Stimulated activated naive CD8-positive, alpha-beta T cell treated with anti-CD3 and anti-CD28 coated beads, Interleukin-15, amount 100 ng/mL, for 72 hours (primary cell): ENCODE results near the gene TFAP2E.
A peak's percentile ranks its signal among the peaks of the same experiment; 100 is the strongest.
"Not testable (repeated sequence)": the region's sequence is repeated elsewhere in the genome, so short reads cannot be mapped to it uniquely, and the experiment has no call there.

Experiments
- ATAC-seq: fragments of 150-1000 bp; cut with Tn5 transposase; 2 replicates; pipeline ENCODE4 v1.10.0; 2021; ENCODE audit warnings: mild to moderate bottlenecking, moderate library complexity
- DNase-seq, 2 donors: peaks; one replicate each; pipeline ENCODE4 v3.0.0; 2021 to 2022
- H3K27ac Mint-ChIP-seq, 2 donors: one replicate each; pipeline ENCODE4 v1.8.0; 2022; ENCODE audit warnings: mild to moderate bottlenecking in 2 of 2, mixed read lengths in 2 of 2, moderate library complexity in 2 of 2
- H3K27me3 Mint-ChIP-seq: one replicate; pipeline ENCODE4 v1.8.0; 2022; ENCODE audit warnings: mixed read lengths
- H3K4me1 Mint-ChIP-seq: one replicate; pipeline ENCODE4 v1.8.0; 2022; ENCODE audit warnings: mild to moderate bottlenecking, mixed read lengths
- H3K4me3 Mint-ChIP-seq, 2 donors: one replicate each; pipeline ENCODE4 v1.8.0; 2022; ENCODE audit warnings: mild to moderate bottlenecking in 2 of 2, mixed read lengths in 2 of 2, moderate library complexity in 1 of 2
- H3K9me3 Mint-ChIP-seq, 2 donors: one replicate each; pipeline ENCODE4 v1.8.0; 2022; ENCODE audit warnings: mixed read lengths in 2 of 2

The TFAP2E gene

DNA sequence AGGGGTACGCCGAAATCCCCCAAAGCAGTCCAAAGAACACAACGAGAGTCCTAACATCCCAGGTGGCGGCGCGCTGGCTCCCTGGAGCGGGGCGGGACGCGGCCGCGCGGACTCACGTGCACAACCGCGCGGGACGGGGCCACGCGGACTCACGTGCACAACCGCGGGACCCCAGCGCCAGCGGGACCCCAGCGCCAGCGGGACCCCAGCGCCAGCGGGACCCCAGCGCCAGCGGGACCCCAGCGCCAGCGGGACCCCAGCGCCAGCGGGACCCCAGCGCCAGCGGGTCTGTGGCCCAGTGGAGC, 3.6 kb downstream of the TFAP2E start:
- H3K9me3 Mint-ChIP-seq, ATAC-seq, DNase-seq: not testable (repeated sequence)
- H3K27ac Mint-ChIP-seq: peak overlapping the region; percentile 80 to 91
- peaks cover 28% of the 10 kb centered on the region for H3K4me1 Mint-ChIP-seq
- peak overlapping the region; percentile 87 to 94 for H3K4me3 Mint-ChIP-seq
- peaks cover 41% of the 10 kb centered on the region for H3K27me3 Mint-ChIP-seq

- peak; percentile 90 for ATAC-seq
- H3K27me3 Mint-ChIP-seq: peaks cover 35% of the 10 kb centered on the region
- peak; percentile 68 to 79 for DNase-seq
Observed at GRCh38 chr1:35577071-35577998, 4.2 kb downstream of the TFAP2E start.

DNA sequence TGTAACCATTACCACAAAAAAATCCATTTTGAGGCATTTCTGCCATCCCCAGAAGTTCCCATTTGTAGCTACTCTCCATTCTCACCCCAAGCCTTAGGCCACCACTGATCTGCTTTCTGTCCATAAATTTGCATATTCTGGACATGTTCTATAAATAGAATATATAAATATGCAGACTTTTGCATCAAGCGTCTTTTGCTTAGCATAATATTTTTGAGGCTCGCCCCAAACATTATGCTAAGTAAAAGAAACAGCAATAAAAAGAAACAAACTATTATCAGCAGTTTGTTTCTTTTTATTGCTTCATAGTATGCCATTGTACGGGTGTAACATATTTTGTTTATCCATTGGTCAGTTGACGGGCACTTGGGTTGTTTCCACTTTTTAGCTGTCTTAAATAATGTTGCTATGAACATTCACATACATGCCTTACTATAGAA, 7.9 kb downstream of the TFAP2E start:
- no peak for DNase-seq
- H3K4me1 Mint-ChIP-seq: peaks cover 24% of the 10 kb centered on the region
- no peaks in the 10 kb centered on the region for H3K9me3 Mint-ChIP-seq
- no peak for ATAC-seq
- H3K27ac Mint-ChIP-seq: no peak overlapping the region
- no peak overlapping the region for H3K4me3 Mint-ChIP-seq
- H3K27me3 Mint-ChIP-seq: peaks cover 15% of the 10 kb centered on the region

More at GRCh38 chr1:35577071-35577998, 4.2 kb downstream of the TFAP2E start:
- Mint-ChIP-seq H3K4me1 (peaks cover 28% of the 10 kb centered on the region), H3K4me3 (peak overlapping the region; percentile 87 to 94), H3K27ac (peak overlapping the region; percentile 97), H3K9me3 (no peaks in the 10 kb centered on the region)

DNA sequence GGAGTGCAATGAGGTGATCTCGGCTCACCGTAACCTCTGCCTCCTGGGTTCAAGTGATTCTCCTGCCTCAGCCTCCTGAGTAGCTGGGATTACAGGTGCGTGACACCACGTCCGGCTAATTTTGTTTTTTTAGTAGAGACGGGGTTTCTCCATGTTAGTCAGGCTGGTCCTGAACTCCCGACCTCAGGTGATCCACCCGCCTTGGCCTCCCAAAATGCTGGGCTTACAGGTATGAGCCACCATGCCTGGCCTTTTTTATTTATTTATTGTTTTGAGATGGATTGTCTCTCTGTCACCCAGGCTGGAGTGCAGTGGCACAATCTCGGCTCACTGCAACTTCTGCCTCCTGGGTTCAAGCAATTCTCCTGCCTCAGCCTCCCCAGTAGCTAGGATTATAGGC, 8.5 kb downstream of the TFAP2E start:
- H3K9me3 Mint-ChIP-seq, H3K4me3 Mint-ChIP-seq, H3K27ac Mint-ChIP-seq, ATAC-seq, H3K27me3 Mint-ChIP-seq, DNase-seq: not testable (repeated sequence)
- H3K4me1 Mint-ChIP-seq: peaks cover 18% of the 10 kb centered on the region

GRCh38 chr1:35585281-35585680, 12.2 kb downstream of the TFAP2E start:
- Mint-ChIP-seq H3K4me3 (no peak overlapping the region), H3K27me3 (no peaks in the 10 kb centered on the region), H3K27ac (no peak overlapping the region), H3K9me3 (no peaks in the 10 kb centered on the region), H3K4me1 (no peaks in the 10 kb centered on the region)
- ATAC-seq: no peak
- DNase-seq: no peak

- not testable (repeated sequence) for H3K9me3 Mint-ChIP-seq, H3K4me1 Mint-ChIP-seq, DNase-seq, ATAC-seq, H3K27me3 Mint-ChIP-seq, H3K4me3 Mint-ChIP-seq, H3K27ac Mint-ChIP-seq
Observed at GRCh38 chr1:35585805-35586204, 12.7 kb downstream of the TFAP2E start.

- H3K9me3 Mint-ChIP-seq: no peaks in the 10 kb centered on the region
- H3K4me1 Mint-ChIP-seq: no peaks in the 10 kb centered on the region
- DNase-seq (no peak), ATAC-seq (no peak)
- H3K27ac Mint-ChIP-seq: peak overlapping the region in 1 of 2 donors; percentile 63
- no peaks in the 10 kb centered on the region for H3K27me3 Mint-ChIP-seq
- H3K4me3 Mint-ChIP-seq: no peak overlapping the region
Observed at GRCh38 chr1:35586808-35587207, 13.7 kb downstream of the TFAP2E start.

GRCh38 chr1:35587736-35588135, 14.6 kb downstream of the TFAP2E start:
- Mint-ChIP-seq H3K9me3 (no peaks in the 10 kb centered on the region), H3K27me3 (no peaks in the 10 kb centered on the region), H3K4me3 (no peak overlapping the region), H3K27ac (no peak overlapping the region), H3K4me1 (no peaks in the 10 kb centered on the region)
- no peak for ATAC-seq
- no peak for DNase-seq

- Mint-ChIP-seq H3K4me1 (no peaks in the 10 kb centered on the region), H3K27me3 (no peaks in the 10 kb centered on the region), H3K9me3 (no peaks in the 10 kb centered on the region), H3K27ac (no peak overlapping the region), H3K4me3 (no peak overlapping the region)
- ATAC-seq (no peak), DNase-seq (no peak)
Observed at GRCh38 chr1:35588197-35588910, 15.2 kb downstream of the TFAP2E start.

GRCh38 chr1:35589516-35590427, 16.7 kb downstream of the TFAP2E start:
- no peak for ATAC-seq
- DNase-seq: peak in 1 of 2 donors; percentile 3
- Mint-ChIP-seq H3K27ac (peak overlapping the region in 1 of 2 donors; percentile 10), H3K27me3 (no peaks in the 10 kb centered on the region), H3K9me3 (no peaks in the 10 kb centered on the region), H3K4me1 (no peaks in the 10 kb centered on the region), H3K4me3 (no peak overlapping the region)

DNA sequence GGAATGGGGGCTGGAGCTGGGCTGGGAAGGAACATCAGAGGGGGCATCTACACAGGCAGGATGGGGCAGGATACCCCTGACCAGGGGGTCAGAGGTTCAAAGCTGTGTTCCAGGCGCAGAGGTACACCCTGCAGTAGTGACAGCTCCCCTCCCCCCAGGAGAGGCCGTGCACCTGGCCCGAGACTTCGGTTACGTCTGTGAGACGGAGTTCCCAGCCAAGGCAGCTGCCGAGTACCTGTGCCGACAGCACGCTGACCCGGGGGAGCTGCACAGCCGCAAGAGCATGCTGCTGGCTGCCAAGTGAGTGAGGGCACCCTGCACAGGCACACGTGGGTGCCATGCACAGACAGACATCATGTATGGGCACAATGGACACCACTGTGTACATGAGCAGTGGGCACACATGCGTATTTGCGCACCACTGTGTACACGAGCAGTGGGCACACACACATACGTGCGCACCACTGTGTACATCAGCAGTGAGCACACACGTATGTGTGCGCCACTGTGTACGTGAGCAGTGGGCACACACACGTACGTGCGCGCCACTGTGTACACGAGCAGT, 17.4 kb downstream of the TFAP2E start:
- no peak for ATAC-seq
- H3K27ac Mint-ChIP-seq: peak overlapping the region in 1 of 2 donors; percentile 10

GRCh38 chr1:35591211-35591610, 18.1 kb downstream of the TFAP2E start:
- no peak for ATAC-seq
- H3K27ac Mint-ChIP-seq: no peak overlapping the region

More for the DNA sequence above, 17.4 kb downstream of the TFAP2E start:
- Mint-ChIP-seq H3K9me3 (no peaks in the 10 kb centered on the region), H3K27me3 (no peaks in the 10 kb centered on the region), H3K4me3 (no peak overlapping the region), H3K4me1 (no peaks in the 10 kb centered on the region)
- peak in 1 of 2 donors; percentile 2 for DNase-seq

DNA sequence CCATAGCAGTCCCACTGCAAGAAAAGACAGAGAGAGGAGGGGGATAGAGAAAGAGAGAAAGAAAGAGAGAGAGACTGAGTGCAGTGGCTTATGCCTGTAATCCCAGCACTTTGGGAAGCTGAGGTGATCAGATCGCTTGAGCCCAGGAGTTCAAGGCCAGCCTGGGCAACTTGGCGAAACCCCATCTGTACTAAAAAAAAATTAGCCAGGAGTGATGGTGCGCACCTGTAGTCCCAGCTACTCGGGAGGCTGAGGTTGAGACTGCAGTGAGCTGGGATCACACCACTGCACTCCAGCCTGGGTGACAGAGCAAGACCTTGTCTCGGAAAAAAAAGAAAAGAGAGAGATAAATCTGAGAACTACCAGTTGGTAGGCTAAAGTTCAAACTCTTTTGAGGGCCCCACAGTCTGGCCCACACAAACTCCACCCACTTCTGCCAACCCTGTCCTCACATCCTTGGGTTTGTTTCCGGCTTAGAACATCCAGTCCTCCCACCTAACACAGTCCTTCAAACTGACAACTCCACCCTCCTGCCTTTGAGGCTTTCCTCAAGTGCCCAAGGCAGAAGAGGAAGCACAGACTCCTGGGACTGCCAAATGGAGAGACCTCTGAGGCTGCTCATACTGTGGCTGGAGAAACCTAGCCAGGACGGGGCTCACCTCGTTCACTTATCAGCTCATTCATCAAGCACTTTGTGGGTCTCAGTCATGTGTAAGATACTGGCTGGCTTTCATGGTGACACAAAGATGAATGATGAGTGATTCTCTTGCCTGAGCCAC, 20.1 kb downstream of the TFAP2E start:
- ATAC-seq: peak; percentile 47
- peak overlapping the region in 1 of 2 donors; percentile 19 for H3K4me3 Mint-ChIP-seq
- H3K4me1 Mint-ChIP-seq: no peaks in the 10 kb centered on the region
- H3K9me3 Mint-ChIP-seq: no peaks in the 10 kb centered on the region
- H3K27me3 Mint-ChIP-seq: no peaks in the 10 kb centered on the region
- peak overlapping the region; percentile 29 to 72 for H3K27ac Mint-ChIP-seq
- DNase-seq: no peak

More at GRCh38 chr1:35591211-35591610, 18.1 kb downstream of the TFAP2E start:
- Mint-ChIP-seq H3K9me3 (no peaks in the 10 kb centered on the region), H3K27me3 (no peaks in the 10 kb centered on the region), H3K4me1 (no peaks in the 10 kb centered on the region), H3K4me3 (no peak overlapping the region)
- DNase-seq: peak in 1 of 2 donors; percentile 4

GRCh38 chr1:35594005-35594760, 21.1 kb downstream of the TFAP2E start:
- DNase-seq (no peak), ATAC-seq (no peak)
- Mint-ChIP-seq H3K27me3 (no peaks in the 10 kb centered on the region), H3K4me3 (no peak overlapping the region), H3K9me3 (no peaks in the 10 kb centered on the region), H3K4me1 (no peaks in the 10 kb centered on the region), H3K27ac (peak overlapping the region; percentile 36 to 50)
